ENCODE data around the gene TMEM219. TPM values are rescaled to one million over a fixed set of nuclear protein-coding genes. Genes with fewer than 3 reads are reported as not detected.
A peak's percentile ranks its signal among the peaks of the same experiment; 100 is the strongest.

The TMEM219 gene, protein sequence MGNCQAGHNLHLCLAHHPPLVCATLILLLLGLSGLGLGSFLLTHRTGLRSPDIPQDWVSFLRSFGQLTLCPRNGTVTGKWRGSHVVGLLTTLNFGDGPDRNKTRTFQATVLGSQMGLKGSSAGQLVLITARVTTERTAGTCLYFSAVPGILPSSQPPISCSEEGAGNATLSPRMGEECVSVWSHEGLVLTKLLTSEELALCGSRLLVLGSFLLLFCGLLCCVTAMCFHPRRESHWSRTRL
- total RNA-seq, result 49.8 and 66.1 TPM in 2 replicates

GRCh38 chr16:29961479-29962343 lies at the start of gene TMEM219:
Gene TMEM219, plus strand, starts transcription at chr16:29962079. Its CDS starts 1,065 bp downstream, at chr16:29963144.
- Histone ChIP-seq H3K4me3 (ENCODE audit: low read depth, low read length) (peak within 1 kb of the TSS; percentile 81), H3K36me3 (ENCODE audit: control insufficient read depth, insufficient read depth, low read length) (peaks cover 6% of the 10 kb centered on the region), H3K27me3 (ENCODE audit: control insufficient read depth, insufficient read depth, low read length) (no peaks in the 10 kb centered on the region)
- FAIRE-seq (no peak), DNase-seq (ENCODE audit: low read depth) (peak; percentile 62)
- TF ChIP-seq, protein P1, sequence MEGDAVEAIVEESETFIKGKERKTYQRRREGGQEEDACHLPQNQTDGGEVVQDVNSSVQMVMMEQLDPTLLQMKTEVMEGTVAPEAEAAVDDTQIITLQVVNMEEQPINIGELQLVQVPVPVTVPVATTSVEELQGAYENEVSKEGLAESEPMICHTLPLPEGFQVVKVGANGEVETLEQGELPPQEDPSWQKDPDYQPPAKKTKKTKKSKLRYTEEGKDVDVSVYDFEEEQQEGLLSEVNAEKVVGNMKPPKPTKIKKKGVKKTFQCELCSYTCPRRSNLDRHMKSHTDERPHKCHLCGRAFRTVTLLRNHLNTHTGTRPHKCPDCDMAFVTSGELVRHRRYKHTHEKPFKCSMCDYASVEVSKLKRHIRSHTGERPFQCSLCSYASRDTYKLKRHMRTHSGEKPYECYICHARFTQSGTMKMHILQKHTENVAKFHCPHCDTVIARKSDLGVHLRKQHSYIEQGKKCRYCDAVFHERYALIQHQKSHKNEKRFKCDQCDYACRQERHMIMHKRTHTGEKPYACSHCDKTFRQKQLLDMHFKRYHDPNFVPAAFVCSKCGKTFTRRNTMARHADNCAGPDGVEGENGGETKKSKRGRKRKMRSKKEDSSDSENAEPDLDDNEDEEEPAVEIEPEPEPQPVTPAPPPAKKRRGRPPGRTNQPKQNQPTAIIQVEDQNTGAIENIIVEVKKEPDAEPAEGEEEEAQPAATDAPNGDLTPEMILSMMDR (IDR thresholded peaks at IDR 0.05; ENCODE audit: insufficient read depth, low read length, severe bottlenecking), result peak; percentile 44

GRCh38 chr16:29912087-29912486 lies 49.8 kb upstream of the TMEM219 start:
- FAIRE-seq (no peak), DNase-seq (ENCODE audit: low read depth) (no peak)
- H3K27me3 ChIP-seq (ENCODE audit: control insufficient read depth, insufficient read depth, low read length), result no peaks in the 10 kb centered on the region
- H3K36me3 ChIP-seq (ENCODE audit: control insufficient read depth, insufficient read depth, low read length), result peaks cover 3% of the 10 kb centered on the region
- TF ChIP-seq, protein P1 (IDR thresholded peaks at IDR 0.05; ENCODE audit: insufficient read depth, low read length, severe bottlenecking), result no peak
- H3K4me3 ChIP-seq (ENCODE audit: low read depth, low read length), result no peak overlapping the region

- TF ChIP-seq, protein P1 (IDR thresholded peaks at IDR 0.05; ENCODE audit: insufficient read depth, low read length, severe bottlenecking), result no peak
- H3K4me3 ChIP-seq (ENCODE audit: low read depth, low read length), result no peak overlapping the region
- H3K36me3 ChIP-seq (ENCODE audit: control insufficient read depth, insufficient read depth, low read length), result peaks cover 3% of the 10 kb centered on the region
- DNase-seq (ENCODE audit: low read depth) (no peak), FAIRE-seq (no peak)
- H3K27me3 ChIP-seq (ENCODE audit: control insufficient read depth, insufficient read depth, low read length), result no peaks in the 10 kb centered on the region
Observed at GRCh38 chr16:29913514-29913913, 48.4 kb upstream of the TMEM219 start.

GRCh38 chr16:29915590-29916247 lies 46.2 kb upstream of the TMEM219 start:
- no peak for DNase-seq (ENCODE audit: low read depth)

DNA sequence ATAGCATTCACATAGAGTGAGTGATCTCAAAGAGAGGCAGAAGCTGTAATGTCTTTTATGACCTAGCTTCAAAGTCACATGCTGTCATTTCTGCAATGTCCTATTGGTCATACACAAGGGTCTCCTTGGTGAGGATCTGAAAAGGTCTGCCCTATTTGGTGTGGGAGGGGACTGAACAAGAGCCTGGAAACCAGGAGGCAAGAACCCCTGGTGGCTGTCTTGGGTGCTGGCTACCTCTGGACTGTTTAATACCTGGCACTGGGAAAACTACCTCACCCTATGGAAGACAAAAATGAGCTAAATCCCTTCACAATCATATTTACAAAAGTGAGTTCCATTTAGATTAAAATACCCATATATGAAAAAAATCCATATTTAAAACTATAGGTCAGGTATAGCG lies 44.9 kb upstream of the TMEM219 start:
- DNase-seq (ENCODE audit: low read depth) (no peak), FAIRE-seq (no peak)
- Histone ChIP-seq H3K4me3 (ENCODE audit: low read depth, low read length) (no peak overlapping the region), H3K27me3 (ENCODE audit: control insufficient read depth, insufficient read depth, low read length) (no peaks in the 10 kb centered on the region), H3K36me3 (ENCODE audit: control insufficient read depth, insufficient read depth, low read length) (peaks cover 7% of the 10 kb centered on the region)
- TF ChIP-seq, protein P1 (IDR thresholded peaks at IDR 0.05; ENCODE audit: insufficient read depth, low read length, severe bottlenecking), result no peak

More at GRCh38 chr16:29915590-29916247, 46.2 kb upstream of the TMEM219 start:
- no peak for FAIRE-seq
- no peak overlapping the region for H3K4me3 ChIP-seq (ENCODE audit: low read depth, low read length)
- peaks cover 3% of the 10 kb centered on the region for H3K36me3 ChIP-seq (ENCODE audit: control insufficient read depth, insufficient read depth, low read length)
- H3K27me3 ChIP-seq (ENCODE audit: control insufficient read depth, insufficient read depth, low read length), result no peaks in the 10 kb centered on the region
- TF ChIP-seq, protein P1 (IDR thresholded peaks at IDR 0.05; ENCODE audit: insufficient read depth, low read length, severe bottlenecking), result no peak

Data from bronchial epithelial cell (primary cell).